Ovary (tissue), 9 donors: ENCODE measurements around the gene BCL2L13. TPM values are rescaled to one million over a fixed set of nuclear protein-coding genes. Genes with fewer than 3 reads are reported as not detected.

Experiments used
- DNase-seq, 5 donors: peaks; one replicate each; pipeline ENCODE4 v3.0.0-alpha.2; 2019 to 2020
- H3K27ac ChIP-seq, 2 donors: fragments of 200-600 bp; one replicate each; pipeline versions ENCODE4 v1.5.1 to v1.8.0; 2019 to 2022
- H3K27me3 ChIP-seq: fragments of 200-600 bp; one replicate; pipeline ENCODE4 v1.8.0; 2022
- H3K36me3 ChIP-seq: fragments of 200-600 bp; sonication (generic); one replicate; pipeline ENCODE4 v1.5.1; 2019
- H3K4me1 ChIP-seq: one replicate; pipeline ENCODE4 v1.8.1; 2013; ENCODE audit warnings: mild to moderate bottlenecking, moderate library complexity; ENCODE audit not compliant: insufficient read depth
- H3K4me3 ChIP-seq: fragments of 200-600 bp; sonication (generic); one replicate; pipeline ENCODE4 v1.5.1; 2017
- H3K9me3 ChIP-seq, 2 donors: fragments of 200-600 bp in 1 of 2; sonication (generic) in 1 of 2; one replicate each; pipeline versions ENCODE4 v1.5.1 to v1.8.1; 2013 to 2019; ENCODE audit warnings: mild to moderate bottlenecking in 1 of 2, moderate library complexity in 1 of 2
- EP300 ChIP-seq: sonication (generic); formaldehyde crosslinking; IDR thresholded peaks from one replicate; pipeline ENCODE4 v1.6.1; 2017; ENCODE audit warnings: antibody characterized with exemption
- POLR2A ChIP-seq: fragments of 450-650 bp; IDR thresholded peaks from one replicate; pipeline ENCODE4 v1.6.1; 2017; ENCODE audit warnings: antibody characterized with exemption, mild to moderate bottlenecking, moderate library complexity
- WGBS, 3 donors: extraction: QIAGEN DNeasy Blood & Tissue Kit in 1 of 3; methylation state at CpG; one replicate each; pipeline versions ENCODE4 v1.1.5 to v1.1.7; 2013 to 2017; 5-methylcytosine and 5-hydroxymethylcytosine counted together
- intact Hi-C, 4 donors: fragments of 100-400 bp; cut with DNase I; formaldehyde crosslinking; loops; one replicate each; pipeline versions ENCODE4 v1.11.0 to v1.15.1; 2022 to 2023
- polyA plus RNA-seq, 2 donors: library from polyadenylated mRNA; stranded (reverse); fragments of 200-250 nt in 1 of 2; fragments of 350-450 nt in 1 of 2; fragmentation: Illumina TruSeq in 1 of 2; extraction: RNeasy Lipid Tissue Mini Kit (QIAGEN cat#74804) in 1 of 2; gene quantifications; one replicate each; pipeline ENCODE4 v1.2.3, GENCODE V29; 2013 to 2014
- total RNA-seq, 7 donors: library from RNA; depleted of rRNA in 2 of 7; stranded (reverse); fragments of >200 nt in 2 of 7; fragmentation: NEBNext Ultra II Directional in 3 of 7; extraction: Animal tissue kit (Norgen Biotek cat#: 25700) in 3 of 7; gene quantifications; one replicate each; pipeline versions ENCODE4 v1.1.0 to v1.2.4, GENCODE V29; 2016 to 2023
- TF ChIP-seq, protein P1 (sequence below), 3 donors: fragments of 450-650 bp in 2 of 3; fragments of 200-600 bp in 1 of 3; IDR thresholded peaks; one replicate each; pipeline versions ENCODE4 v1.5.1 to v1.8.0; 2016 to 2022; ENCODE audit warnings: antibody characterized with exemption in 3 of 3, mild to moderate bottlenecking in 1 of 3
- donor health status: DM: no; HTN: no; CAD: no; lungs with moderate emphysema.
- donor health status: DM: no; HTN: no; CAD: no.
- donor health status: Bipolar disorder and iron deficiency.
- donor health status: DM: yes; HTN: yes; CAD: no.
- donor health status: DM: no; HTN: no; CAD: no.
- donor health status: DM: yes; HTN: yes; CAD: no.

The BCL2L13 gene
- total and polyA plus RNA-seq, 9 donors = 19.9 to 39.5 (median 33.8) TPM

DNA sequence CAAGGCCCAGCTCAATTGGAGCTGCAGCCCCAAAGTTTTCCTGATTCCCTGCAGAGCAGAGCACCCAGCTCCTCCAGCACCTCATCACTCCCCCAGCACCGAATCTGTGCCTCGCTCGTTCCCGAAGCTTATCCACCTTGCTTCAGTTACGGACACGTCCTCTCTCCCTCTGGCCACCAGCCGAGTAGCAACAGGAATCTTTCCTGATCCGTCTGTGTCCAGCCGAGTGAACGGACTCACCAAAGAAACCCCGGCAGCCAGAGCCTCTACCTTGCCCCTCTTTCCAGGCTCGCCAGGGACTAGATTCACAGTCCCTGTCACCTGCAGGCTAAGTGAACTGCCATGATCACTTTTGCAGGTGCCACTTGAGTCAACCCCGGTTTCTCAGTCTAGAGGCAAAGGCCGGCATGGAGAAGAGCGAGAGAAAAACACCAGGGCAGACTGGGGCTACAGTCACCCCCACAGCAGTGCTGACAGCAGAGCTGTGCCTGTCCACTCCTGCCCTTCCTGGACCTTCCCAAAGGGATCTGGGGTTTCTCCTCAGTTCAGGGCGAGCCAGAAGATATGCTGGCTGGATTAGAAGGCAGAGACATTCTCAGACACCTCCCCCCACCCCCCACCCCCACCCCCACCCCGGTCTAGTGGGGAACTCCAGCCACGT, 103.4 kb downstream of the BCL2L13 start:
- intact Hi-C loops = no loop called here
- peaks cover 9% of the 10 kb centered on the region for H3K4me1 ChIP-seq
- H3K27me3 ChIP-seq = no peaks in the 10 kb centered on the region
- WGBS, 3 donors = 70 to 74% (median 71%) methylated on average over 17 to 18 of the region's 18 CpGs
- no peaks in the 10 kb centered on the region for H3K9me3 ChIP-seq
- DNase-seq = no peak
- TF ChIP-seq POLR2A (no peak), EP300 (no peak)
- TF ChIP-seq, protein P1, sequence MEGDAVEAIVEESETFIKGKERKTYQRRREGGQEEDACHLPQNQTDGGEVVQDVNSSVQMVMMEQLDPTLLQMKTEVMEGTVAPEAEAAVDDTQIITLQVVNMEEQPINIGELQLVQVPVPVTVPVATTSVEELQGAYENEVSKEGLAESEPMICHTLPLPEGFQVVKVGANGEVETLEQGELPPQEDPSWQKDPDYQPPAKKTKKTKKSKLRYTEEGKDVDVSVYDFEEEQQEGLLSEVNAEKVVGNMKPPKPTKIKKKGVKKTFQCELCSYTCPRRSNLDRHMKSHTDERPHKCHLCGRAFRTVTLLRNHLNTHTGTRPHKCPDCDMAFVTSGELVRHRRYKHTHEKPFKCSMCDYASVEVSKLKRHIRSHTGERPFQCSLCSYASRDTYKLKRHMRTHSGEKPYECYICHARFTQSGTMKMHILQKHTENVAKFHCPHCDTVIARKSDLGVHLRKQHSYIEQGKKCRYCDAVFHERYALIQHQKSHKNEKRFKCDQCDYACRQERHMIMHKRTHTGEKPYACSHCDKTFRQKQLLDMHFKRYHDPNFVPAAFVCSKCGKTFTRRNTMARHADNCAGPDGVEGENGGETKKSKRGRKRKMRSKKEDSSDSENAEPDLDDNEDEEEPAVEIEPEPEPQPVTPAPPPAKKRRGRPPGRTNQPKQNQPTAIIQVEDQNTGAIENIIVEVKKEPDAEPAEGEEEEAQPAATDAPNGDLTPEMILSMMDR (IDR thresholded peaks at IDR 0.05) = no peak
- H3K27ac ChIP-seq = no peak overlapping the region
- no peak overlapping the region for H3K4me3 ChIP-seq
- H3K36me3 ChIP-seq = no peaks in the 10 kb centered on the region

- Histone ChIP-seq H3K27me3 (no peaks in the 10 kb centered on the region), H3K36me3 (no peaks in the 10 kb centered on the region), H3K9me3 (no peaks in the 10 kb centered on the region), H3K27ac (no peak overlapping the region), H3K4me3 (no peak overlapping the region), H3K4me1 (peaks cover 9% of the 10 kb centered on the region)
- intact Hi-C loops = no loop called here
- WGBS, 3 donors = 33 to 46% (median 38%) methylated on average over 8 to 9 of the region's 9 CpGs
- DNase-seq = peak; percentile 40 to 68 (median 65)
- TF ChIP-seq, protein P1 (IDR thresholded peaks at IDR 0.05) = peak; percentile 26 to 58 (median 39)
- no peak for TF ChIP-seq EP300
Measured at GRCh38 chr22:17742527-17742902, 104.0 kb downstream of the BCL2L13 start.

- Histone ChIP-seq H3K27me3 (no peaks in the 10 kb centered on the region), H3K36me3 (no peaks in the 10 kb centered on the region), H3K9me3 (no peaks in the 10 kb centered on the region), H3K27ac (no peak overlapping the region), H3K4me1 (peaks cover 9% of the 10 kb centered on the region), H3K4me3 (no peak overlapping the region)
- peak in 1 of 5 donors; percentile 22 for DNase-seq
- TF ChIP-seq, protein P1 (IDR thresholded peaks at IDR 0.05) = no peak
- TF ChIP-seq EP300 (no peak), POLR2A (no peak)
- intact Hi-C loops = no loop called here
- WGBS, 3 donors = 36 to 56% (median 51%) methylated on average over 25 of the region's 25 CpGs
Measured at GRCh38 chr22:17743661-17744411, 105.3 kb downstream of the BCL2L13 start.

- intact Hi-C loops = no loop called here
- H3K4me3 ChIP-seq = no peak overlapping the region
Measured at GRCh38 chr22:17744430-17744829, 105.9 kb downstream of the BCL2L13 start.

More at GRCh38 chr22:17744430-17744829, 105.9 kb downstream of the BCL2L13 start:
- H3K9me3 ChIP-seq = no peaks in the 10 kb centered on the region
- H3K27me3 ChIP-seq = no peaks in the 10 kb centered on the region
- WGBS, 3 donors = 67 to 80% (median 77%) methylated on average over 7 of the region's 7 CpGs
- no peak for DNase-seq
- H3K4me1 ChIP-seq = peaks cover 9% of the 10 kb centered on the region
- no peak for TF ChIP-seq EP300
- TF ChIP-seq, protein P1 (IDR thresholded peaks at IDR 0.05) = no peak
- no peak for TF ChIP-seq POLR2A
- no peak overlapping the region for H3K27ac ChIP-seq
- H3K36me3 ChIP-seq = no peaks in the 10 kb centered on the region
